Spleen (tissue), 7 donors: ENCODE measurements around the gene RTP2.

Experiments used
- CTCF ChIP-seq, 11 experiments: fragments of 200-600 bp in 7 of 11; fragments of 450-650 bp in 4 of 11; sonication (generic) in 4 of 11; IDR thresholded peaks in 8 of 11; conservative IDR thresholded peaks in 3 of 11; 1 replicate in 7 of 11; 2 replicates in 4 of 11; pipeline versions ENCODE4 v1.4.0 to v1.8.0; 2016 to 2021; ENCODE audit warnings: antibody characterized with exemption in 11 of 11, inconsistent platforms in 4 of 11, mild to moderate bottlenecking in 1 of 11
- POLR2AphosphoS5 ChIP-seq, 3 donors: sonication (generic); formaldehyde crosslinking; IDR thresholded peaks; one replicate each; pipeline ENCODE4 v1.5.1; 2017; ENCODE audit warnings: antibody characterized with exemption in 3 of 3
- donor health status: DM: no; HTN: no; CAD: no; lungs with moderate emphysema.
- donor health status: DM: no; HTN: no; CAD: no.
- donor health status: DM: no; HTN: no; CAD: no.

- TF ChIP-seq CTCF (IDR thresholded peaks at IDR 0.05 in 8 of 11, conservative IDR thresholded peaks at IDR 0.05 in 3 of 11) (no peak), POLR2AphosphoS5 (IDR thresholded peaks at IDR 0.05) (no peak)
These were observed 7.6 kb downstream of the RTP2 start for GRCh38 chr3:187694801-187695200.
